K562 (cell line): Measurements from ENCODE around the gene ZC3H6. TPM values are rescaled to one million over a fixed set of nuclear protein-coding genes. Genes with fewer than 3 reads are reported as not detected.

Experiments used
- CHAMP1 ChIP-seq: fragments of 450-650 bp; IDR thresholded peaks from 2 replicates; pipeline ENCODE4 v1.6.1; 2016; ENCODE audit warnings: mild to moderate bottlenecking
- FUS ChIP-seq: fragments of 200-400 bp; formaldehyde crosslinking; optimal IDR thresholded peaks from 2 replicates; pipeline ENCODE3; 2017; ENCODE audit warnings: low read depth, low read length
- HNRNPUL1 ChIP-seq: fragments of 200-400 bp; formaldehyde crosslinking; IDR thresholded peaks from 2 replicates; pipeline ENCODE4 v1.6.1; 2017; ENCODE audit warnings: low read length
- MXD1 ChIP-seq: fragments of 250-450 bp; sonication (Bioruptor Pico); IDR thresholded peaks from 2 replicates; pipeline ENCODE4 v1.8.0; 2021; ENCODE audit warnings: borderline replicate concordance, mild to moderate bottlenecking, moderate library complexity; ENCODE audit not compliant: poor library complexity, severe bottlenecking
- NRF1 ChIP-seq, 2 experiments: fragments of 450-650 bp; IDR thresholded peaks in 1 of 2; conservative IDR thresholded peaks in 1 of 2; 2 replicates each; pipeline ENCODE4 v1.6.1; 2014; ENCODE audit warnings: mild to moderate bottlenecking in 2 of 2
- PBX2 ChIP-seq, 2 experiments: IDR thresholded peaks in 1 of 2; conservative IDR thresholded peaks in 1 of 2; 2 replicates each; pipeline ENCODE4 v1.6.1; 2016; ENCODE audit warnings: low read depth in 2 of 2, mild to moderate bottlenecking in 1 of 2, missing compliant biosample characterization in 1 of 2, missing genetic modification characterization in 1 of 2, moderate library complexity in 1 of 2
- PHF8 ChIP-seq: fragments of 200-600 bp; sonication (generic); IDR thresholded peaks from 2 replicates; pipeline ENCODE4 v1.6.1; 2012; ENCODE audit warnings: mixed run types, mild to moderate bottlenecking, inconsistent platforms, low read length, moderate library complexity, borderline replicate concordance
- PREB ChIP-seq: sonication (generic); formaldehyde crosslinking; IDR thresholded peaks from 2 replicates; pipeline ENCODE4 v1.8.1; 2023; ENCODE audit warnings: mild to moderate bottlenecking, missing genetic modification reagents
- TEAD1 ChIP-seq, 2 experiments: fragments of 450-650 bp in 1 of 2; sonication (generic) in 1 of 2; formaldehyde crosslinking; IDR thresholded peaks; 2 replicates each; pipeline versions ENCODE4 v1.4.0 to v1.8.0; 2020 to 2022; ENCODE audit warnings: mild to moderate bottlenecking in 2 of 2, missing genetic modification reagents in 1 of 2
- ZC3H4 ChIP-seq: sonication (generic); formaldehyde crosslinking; IDR thresholded peaks from 2 replicates; pipeline ENCODE4 v1.9.0; 2021; ENCODE audit warnings: missing genetic modification reagents, borderline replicate concordance
- ZMIZ1 ChIP-seq, 2 experiments: fragments of 150-350 bp in 1 of 2; IDR thresholded peaks; 2 replicates each; pipeline ENCODE4 v1.6.1; 2012 to 2016; ENCODE audit warnings: low read depth in 2 of 2, low read length in 2 of 2, mild to moderate bottlenecking in 1 of 2, moderate library complexity in 1 of 2
- ZNF140 ChIP-seq: fragments of 250-450 bp; sonication (Bioruptor Pico); IDR thresholded peaks from 2 replicates; pipeline ENCODE4 v1.8.0; 2021; ENCODE audit warnings: moderate library complexity, mild to moderate bottlenecking, inconsistent platforms
- ZNF561 ChIP-seq: fragments of 450-650 bp; formaldehyde crosslinking; conservative IDR thresholded peaks from 2 replicates; pipeline ENCODE4 v1.4.0; 2020; ENCODE audit warnings: mild to moderate bottlenecking, moderate library complexity
- ZNF655 ChIP-seq: fragments of 250-450 bp; sonication (Bioruptor Pico); IDR thresholded peaks from 2 replicates; pipeline ENCODE4 v1.5.0; 2021
- ZSCAN29 ChIP-seq: fragments of 450-650 bp; IDR thresholded peaks from 2 replicates; pipeline ENCODE4 v1.6.1; 2017
- polyA plus RNA-seq, 8 experiments: library from polyadenylated mRNA; depleted of rRNA in 4 of 8; stranded (reverse) in 5 of 8; unstranded in 3 of 8; fragments of >200 nt; fragmentation: Nextera tagmentation in 2 of 8; fragmentation: Illumina TruSeq in 1 of 8; extraction: Ambion mirVana in 2 of 8; extraction: Trizol in 1 of 8; gene quantifications; 2 replicates each; pipeline versions ENCODE4 v1.2.1 to v1.2.3, GENCODE V29; 2011 to 2014; ENCODE audit warnings: inconsistent platforms in 1 of 8, missing spikeins in 1 of 8
- total RNA-seq, 7 experiments: library from RNA; depleted of rRNA in 6 of 7; stranded (reverse); fragments of >200 nt in 6 of 7; fragmentation: Illumina TruSeq in 2 of 7; extraction: Trizol in 2 of 7; gene quantifications; 2 replicates each; pipeline versions ENCODE4 v1.2.1 to v1.2.3, GENCODE V29; 2011 to 2021; ENCODE audit warnings: low replicate concordance in 1 of 7

The ZC3H6 gene
- total and polyA plus RNA-seq, 9 of the 15 experiments (the other 6 are each of a cell fraction or from before 2014, with no cell fraction given), result 0.45 to 1.9 (median 1.5) TPM

GRCh38 chr2:112272669-112273068 is 2.7 kb upstream of the ZC3H6 start (continued):
- TF ChIP-seq PREB (CRISPR knock-in tag), result no peak
- no peak for TF ChIP-seq ZNF655 (CRISPR knock-in tag)
- TF ChIP-seq NRF1 (conservative IDR thresholded peaks at IDR 0.05 in 1 of 2, IDR thresholded peaks at IDR 0.05 in 1 of 2), result peak; percentile 17 to 59; a peak in 3 of 4 replicates
- no peak for TF ChIP-seq MXD1
- TF ChIP-seq ZMIZ1 (IDR thresholded peaks at IDR 0.05; ENCODE audit: low read depth in 2 of 2, low read length in 2 of 2), result 0 out of 4 replicates have a peak, but pooled peaks of 1 of the 2 experiments have one; percentile 39
- TF ChIP-seq ZC3H4, result no peak
- no peak for TF ChIP-seq ZSCAN29
- TF ChIP-seq ZNF140, result no peak
- peak in 1 of 2 experiments; percentile 69; a peak in 1 of 4 replicates for TF ChIP-seq TEAD1 (CRISPR knock-in tag; IDR thresholded peaks at IDR 0.05)
- no peak for TF ChIP-seq FUS
- TF ChIP-seq HNRNPUL1, result no peak
- no peak for TF ChIP-seq ZNF561 (CRISPR knock-in tag)
- TF ChIP-seq PHF8, result no peak; the same call in 1 of the 2 replicates
- no peak for TF ChIP-seq CHAMP1
- TF ChIP-seq PBX2 (CRISPR knock-in tag; IDR thresholded peaks at IDR 0.05; ENCODE audit: low read depth), result no peak
- 0 out of 2 replicates have a peak, but pooled peaks have one; percentile 33 for TF ChIP-seq PBX2 (tag; conservative IDR thresholded peaks at IDR 0.05; ENCODE audit: low read depth)
